ENCODE results near the gene OR8D4.
"Not testable (repeated sequence)": the region's sequence is repeated elsewhere in the genome, so short reads cannot be mapped to it uniquely, and the experiment has no call there.

OR8D4 gene

GRCh38 chr11:123901867-123902266 lies at the start of gene OR8D4:
TSS of gene OR8D4 (plus strand) at chr11:123902167. CDS start at chr11:123906432, 4,265 bp downstream.
- no peak for FAIRE-seq

GRCh38 chr11:123852321-123852720 lies 49.6 kb upstream of the OR8D4 start:
- no peak for FAIRE-seq
- no peak for DNase-seq (ENCODE audit: insufficient read length, low spot score)

More at GRCh38 chr11:123901867-123902266, at the start of gene OR8D4:
- no peak for DNase-seq (ENCODE audit: insufficient read length, low spot score)

GRCh38 chr11:123853038-123853437 lies 48.9 kb upstream of the OR8D4 start:
- DNase-seq (ENCODE audit: insufficient read length, low spot score) (no peak), FAIRE-seq (no peak)

DNA sequence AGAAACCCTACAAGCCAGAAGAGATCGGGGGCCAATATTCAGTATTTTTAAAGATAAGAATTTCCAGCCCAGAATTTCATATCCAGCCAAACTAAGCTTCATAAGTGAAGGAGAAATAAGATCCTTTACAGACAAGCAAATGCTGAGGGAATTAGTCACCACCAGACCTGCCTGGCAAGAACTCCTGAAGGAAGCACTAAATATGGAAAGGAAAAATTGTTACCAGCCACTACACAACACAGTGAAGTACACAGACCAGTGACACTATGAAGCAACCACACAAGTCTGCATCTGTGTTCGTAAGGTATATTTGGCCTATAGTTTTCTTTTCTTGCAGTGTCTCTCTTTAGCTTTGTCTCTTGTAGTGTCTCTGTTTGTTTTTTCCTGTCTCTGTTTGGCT lies 45.5 kb upstream of the OR8D4 start:
- no peak for FAIRE-seq
- DNase-seq (ENCODE audit: insufficient read length, low spot score) = no peak

GRCh38 chr11:123859731-123860130 lies 42.2 kb upstream of the OR8D4 start:
- DNase-seq (ENCODE audit: insufficient read length, low spot score) (no peak), FAIRE-seq (no peak)

GRCh38 chr11:123865293-123865692 lies 36.7 kb upstream of the OR8D4 start:
- FAIRE-seq = not testable (repeated sequence)

DNA sequence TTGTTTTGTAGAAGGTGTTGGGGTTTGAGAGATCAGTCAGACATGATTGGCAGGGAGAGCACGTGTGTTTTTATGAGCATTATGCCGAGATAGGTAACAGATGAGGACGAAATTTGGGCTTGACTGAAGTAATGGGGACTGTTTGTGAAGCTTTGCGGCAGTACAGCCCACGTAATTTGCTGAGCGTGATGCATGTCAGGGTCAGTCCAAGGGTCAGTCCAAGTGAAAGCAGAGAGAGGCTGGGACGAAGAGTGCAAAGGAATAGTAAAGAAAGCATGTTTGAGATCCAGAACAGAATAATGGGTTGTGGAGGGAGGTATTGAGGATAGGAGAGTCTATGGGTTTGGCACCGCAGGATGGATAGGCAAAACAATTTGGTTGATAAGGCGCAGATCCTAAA lies 34.2 kb upstream of the OR8D4 start:
- DNase-seq (ENCODE audit: insufficient read length, low spot score); FAIRE-seq: not testable (repeated sequence)

More at GRCh38 chr11:123865293-123865692, 36.7 kb upstream of the OR8D4 start:
- DNase-seq (ENCODE audit: insufficient read length, low spot score) = not testable (repeated sequence)

DNA sequence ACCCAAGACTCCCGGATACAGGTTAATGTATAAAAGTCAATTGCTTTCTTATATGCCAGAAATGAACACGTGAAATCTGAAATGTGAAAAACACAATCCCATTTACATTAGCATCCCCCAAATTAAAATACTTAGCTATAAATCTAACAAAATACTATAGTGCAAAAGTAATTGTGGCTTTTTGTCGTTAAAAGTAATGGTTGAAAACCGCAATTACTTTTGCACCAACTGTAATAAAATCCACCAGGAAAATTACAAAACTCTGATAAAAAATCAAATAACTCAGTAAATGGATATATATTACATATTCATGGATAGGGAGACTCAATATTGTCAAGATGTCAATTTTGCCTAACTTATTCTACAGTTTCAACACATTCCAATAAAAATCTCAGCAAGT lies 21.1 kb upstream of the OR8D4 start:
- FAIRE-seq (no peak), DNase-seq (ENCODE audit: insufficient read length, low spot score) (no peak)

DNA sequence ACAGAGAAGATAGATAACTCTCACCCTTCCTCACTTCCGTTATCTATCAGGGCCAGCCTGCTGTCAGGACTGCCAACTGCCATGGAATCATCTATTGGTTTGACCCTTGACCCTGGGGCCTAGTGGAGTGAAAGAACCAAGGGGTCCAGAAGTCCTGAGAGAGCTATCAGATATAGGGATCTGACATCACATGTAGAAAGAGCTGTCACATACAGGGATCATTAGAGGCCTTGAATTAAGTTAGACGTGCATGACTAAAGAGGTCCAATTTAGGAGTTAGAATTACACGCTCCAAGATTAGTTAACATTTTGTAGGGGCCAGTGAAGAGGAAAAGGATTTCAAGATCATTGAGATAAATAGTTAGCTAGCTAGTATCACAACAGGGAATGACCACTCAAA lies 16.4 kb upstream of the OR8D4 start, which contains the start of gene TMEM225:
Gene TMEM225 (minus strand): TSS at position 101 of the 400 bp plus-strand sequence. CDS start 245 bp downstream, outside the sequence.
- DNase-seq (ENCODE audit: insufficient read length, low spot score) (no peak), FAIRE-seq (no peak)

- DNase-seq (ENCODE audit: insufficient read length, low spot score) = no peak
- no peak for FAIRE-seq
Observed at GRCh38 chr11:123892031-123892430, 9.9 kb upstream of the OR8D4 start.

GRCh38 chr11:123899792-123900191 lies 2.2 kb upstream of the OR8D4 start:
- FAIRE-seq = no peak
- no peak for DNase-seq (ENCODE audit: insufficient read length, low spot score)

GRCh38 chr11:123903932-123904331 lies 2.0 kb downstream of the OR8D4 start:
- DNase-seq (ENCODE audit: insufficient read length, low spot score) (no peak), FAIRE-seq (no peak)

GRCh38 chr11:123904932-123905331 lies 3.0 kb downstream of the OR8D4 start:
- FAIRE-seq (no peak), DNase-seq (ENCODE audit: insufficient read length, low spot score) (no peak)

DNA sequence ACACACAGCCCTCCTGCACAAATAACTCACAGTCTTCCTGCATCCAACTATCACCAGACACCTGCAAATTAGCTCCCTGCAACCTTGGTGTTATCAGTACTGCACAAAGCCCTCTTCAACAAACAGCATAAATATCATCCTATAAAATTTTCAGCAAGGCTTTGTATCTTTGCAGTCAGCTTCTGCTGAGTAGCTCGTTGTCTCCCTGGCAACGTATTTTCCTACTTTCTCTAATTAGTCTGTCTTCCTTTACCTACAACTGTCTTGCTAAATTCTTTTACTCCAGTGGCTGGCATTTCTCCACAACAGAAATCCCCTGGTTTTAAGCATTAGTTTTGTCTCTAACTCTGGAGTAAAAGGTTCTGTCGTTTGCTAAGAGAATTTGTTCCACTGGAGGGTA lies 3.9 kb downstream of the OR8D4 start:
- no peak for FAIRE-seq
- no peak for DNase-seq (ENCODE audit: insufficient read length, low spot score)

GRCh38 chr11:123920943-123921342 lies 19.0 kb downstream of the OR8D4 start:
- FAIRE-seq (no peak), DNase-seq (ENCODE audit: insufficient read length, low spot score) (no peak)

DNA sequence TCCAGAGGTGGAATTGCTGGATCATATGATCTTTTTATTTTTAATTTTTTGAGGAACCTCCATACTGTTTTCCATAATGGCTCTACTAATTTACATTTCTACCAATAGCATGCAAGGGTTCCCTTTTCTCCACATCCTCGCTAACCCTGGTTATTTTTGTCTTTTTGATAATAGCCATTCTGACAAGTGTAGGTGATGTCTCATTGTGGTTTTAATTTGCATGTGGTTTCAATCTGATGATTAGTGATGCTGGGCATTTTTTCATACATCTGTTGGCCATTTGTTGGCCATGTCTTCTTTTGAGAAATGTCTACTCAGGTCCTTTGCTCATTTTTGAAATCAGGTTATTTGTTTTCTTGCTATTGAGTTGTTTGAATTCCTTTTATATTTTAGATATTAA lies 22.1 kb downstream of the OR8D4 start:
- DNase-seq (ENCODE audit: insufficient read length, low spot score) = no peak

DNA sequence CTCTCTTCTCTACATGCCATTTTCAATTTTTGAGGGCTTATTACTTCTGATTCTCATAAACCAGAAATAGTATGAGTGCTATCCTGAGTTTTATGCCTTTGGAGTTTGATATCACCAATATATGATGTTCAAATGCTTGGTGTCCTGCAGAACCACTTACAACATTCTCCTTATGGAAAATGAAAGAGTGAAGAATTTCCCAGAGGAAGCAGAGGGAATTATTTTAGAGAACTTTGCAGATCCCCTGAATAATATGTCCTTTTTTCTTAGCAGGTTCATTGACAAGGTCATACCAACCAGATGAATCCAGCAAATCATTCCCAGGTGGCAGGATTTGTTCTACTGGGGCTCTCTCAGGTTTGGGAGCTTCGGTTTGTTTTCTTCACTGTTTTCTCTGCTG lies 37.4 kb downstream of the OR8D4 start, which contains the start of gene OR4D5:
Gene OR4D5 (plus strand): TSS at position 301 of the 400 bp plus-strand sequence. CDS start 0 bp downstream, at position 301.
- DNase-seq (ENCODE audit: insufficient read length, low spot score) (no peak), FAIRE-seq (no peak)

More for the DNA sequence above, 22.1 kb downstream of the OR8D4 start:
- no peak for FAIRE-seq

GRCh38 chr11:123942413-123942812 lies 40.4 kb downstream of the OR8D4 start:
- FAIRE-seq (no peak), DNase-seq (ENCODE audit: insufficient read length, low spot score) (no peak)

DNA sequence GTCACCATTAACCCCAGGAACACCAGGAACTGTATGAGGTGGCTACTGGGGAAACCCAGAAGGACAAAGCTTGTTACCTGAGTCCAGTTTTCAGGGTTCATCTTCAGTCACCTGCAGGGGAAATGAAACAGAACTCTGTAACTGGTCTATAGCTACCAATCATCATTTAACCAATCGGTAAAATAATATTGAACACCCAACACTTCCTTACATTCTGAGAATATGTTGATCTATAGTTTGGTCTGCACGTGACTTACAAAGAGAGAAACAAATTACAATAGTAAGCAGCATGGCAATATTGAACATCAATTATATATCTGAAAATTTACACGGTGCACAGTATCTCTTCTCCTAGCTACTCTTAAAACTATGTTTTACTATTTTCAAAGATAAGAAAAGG lies 41.8 kb downstream of the OR8D4 start, which contains the start of gene OR6T1:
Gene OR6T1 (minus strand): TSS at position 101 of the 400 bp plus-strand sequence. CDS start 0 bp downstream, at position 101.
- FAIRE-seq (no peak), DNase-seq (ENCODE audit: insufficient read length, low spot score) (no peak)

- DNase-seq (ENCODE audit: insufficient read length, low spot score) = no peak
- FAIRE-seq = no peak
Observed at GRCh38 chr11:123945132-123945531, 43.2 kb downstream of the OR8D4 start.

GRCh38 chr11:123956752-123957151 lies 54.8 kb downstream of the OR8D4 start:
- FAIRE-seq (no peak), DNase-seq (ENCODE audit: insufficient read length, low spot score) (no peak)
